ENCODE results near the gene C1orf174.

C1orf174 gene

DNA sequence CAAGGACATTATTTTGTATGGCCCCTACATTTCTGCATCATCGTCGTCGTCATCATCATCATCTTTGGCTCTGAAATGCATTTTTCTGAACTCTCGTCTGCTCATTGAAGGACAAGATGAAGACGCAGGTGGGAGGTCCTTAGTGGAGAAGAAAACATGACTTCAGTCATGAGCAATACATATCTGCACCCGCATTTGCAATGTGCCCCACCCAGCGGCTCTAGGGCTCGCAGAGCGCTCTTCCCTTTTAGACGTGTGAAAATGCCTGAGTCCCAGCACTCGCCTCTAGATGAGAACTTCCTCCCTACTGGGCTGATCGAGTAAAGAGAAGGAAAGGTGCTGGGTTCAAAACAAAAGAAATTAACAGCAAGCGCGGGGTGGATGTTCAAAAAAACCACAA is 10.1 kb downstream of the C1orf174 start:
- Histone ChIP-seq H3K9me3 (ENCODE audit: insufficient read depth, low read length) (no peaks in the 10 kb centered on the region), H3K9ac (ENCODE audit: low read length) (no peak overlapping the region), H3K4me1 (ENCODE audit: low read length) (peaks cover 8% of the 10 kb centered on the region; the same call in 1 of the 2 replicates), H3K4me3 (ENCODE audit: low read length) (no peak overlapping the region), H3K27ac (ENCODE audit: low read length) (no peak overlapping the region), H3K36me3 (replicated peaks; ENCODE audit: low read depth, low read length) (peaks cover 34% of the 10 kb centered on the region), H4K20me1 (ENCODE audit: insufficient read depth, low read length) (no peaks in the 10 kb centered on the region; the same call in none of the 2 replicates), H2AFZ (ENCODE audit: low read depth, low read length) (no peak overlapping the region), H3K4me2 (ENCODE audit: low read length) (no peak overlapping the region), H3K27me3 (ENCODE audit: low read depth, low read length) (no peaks in the 10 kb centered on the region), H3K79me2 (ENCODE audit: low read length) (peaks cover 22% of the 10 kb centered on the region)
- TF ChIP-seq, protein P1, sequence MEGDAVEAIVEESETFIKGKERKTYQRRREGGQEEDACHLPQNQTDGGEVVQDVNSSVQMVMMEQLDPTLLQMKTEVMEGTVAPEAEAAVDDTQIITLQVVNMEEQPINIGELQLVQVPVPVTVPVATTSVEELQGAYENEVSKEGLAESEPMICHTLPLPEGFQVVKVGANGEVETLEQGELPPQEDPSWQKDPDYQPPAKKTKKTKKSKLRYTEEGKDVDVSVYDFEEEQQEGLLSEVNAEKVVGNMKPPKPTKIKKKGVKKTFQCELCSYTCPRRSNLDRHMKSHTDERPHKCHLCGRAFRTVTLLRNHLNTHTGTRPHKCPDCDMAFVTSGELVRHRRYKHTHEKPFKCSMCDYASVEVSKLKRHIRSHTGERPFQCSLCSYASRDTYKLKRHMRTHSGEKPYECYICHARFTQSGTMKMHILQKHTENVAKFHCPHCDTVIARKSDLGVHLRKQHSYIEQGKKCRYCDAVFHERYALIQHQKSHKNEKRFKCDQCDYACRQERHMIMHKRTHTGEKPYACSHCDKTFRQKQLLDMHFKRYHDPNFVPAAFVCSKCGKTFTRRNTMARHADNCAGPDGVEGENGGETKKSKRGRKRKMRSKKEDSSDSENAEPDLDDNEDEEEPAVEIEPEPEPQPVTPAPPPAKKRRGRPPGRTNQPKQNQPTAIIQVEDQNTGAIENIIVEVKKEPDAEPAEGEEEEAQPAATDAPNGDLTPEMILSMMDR (IDR thresholded peaks at IDR 0.05; ENCODE audit: low read depth, low read length) = no peak
- TF ChIP-seq EZH2phosphoT487 (IDR thresholded peaks at IDR 0.05; ENCODE audit: low read depth) = no peak

DNA sequence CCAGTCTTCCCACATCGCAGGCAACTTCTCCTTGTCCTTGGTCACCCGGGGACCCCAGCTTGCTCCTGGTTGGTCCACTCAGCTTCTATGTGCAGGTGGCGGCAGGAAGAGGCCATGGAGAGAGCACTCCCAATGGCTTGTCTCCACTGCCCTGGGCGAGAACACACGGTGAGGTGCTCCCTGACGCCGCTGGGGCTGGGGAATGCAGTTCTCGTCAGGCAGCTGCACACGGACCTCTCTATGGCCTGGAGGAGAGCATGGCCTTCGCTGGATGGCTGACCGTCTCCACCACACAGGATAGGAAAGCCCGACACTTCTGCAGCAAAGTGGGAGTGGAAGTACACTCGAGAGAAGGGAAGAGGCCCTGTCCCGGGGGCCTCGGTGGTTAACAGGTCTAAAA is 11.8 kb downstream of the C1orf174 start:
- Histone ChIP-seq H2AFZ (ENCODE audit: low read depth, low read length) (no peak overlapping the region), H3K9me3 (ENCODE audit: insufficient read depth, low read length) (no peaks in the 10 kb centered on the region), H3K4me2 (ENCODE audit: low read length) (no peak overlapping the region), H3K36me3 (replicated peaks; ENCODE audit: low read depth, low read length) (peaks cover 31% of the 10 kb centered on the region), H3K79me2 (ENCODE audit: low read length) (peaks cover 7% of the 10 kb centered on the region; the same call in 1 of the 2 replicates), H4K20me1 (ENCODE audit: insufficient read depth, low read length) (no peaks in the 10 kb centered on the region), H3K4me1 (ENCODE audit: low read length) (peaks cover 5% of the 10 kb centered on the region; the same call in 1 of the 2 replicates), H3K27ac (ENCODE audit: low read length) (no peak overlapping the region), H3K27me3 (ENCODE audit: low read depth, low read length) (no peaks in the 10 kb centered on the region), H3K4me3 (ENCODE audit: low read length) (no peak overlapping the region), H3K9ac (ENCODE audit: low read length) (no peak overlapping the region)
- TF ChIP-seq, protein P1 (IDR thresholded peaks at IDR 0.05; ENCODE audit: low read depth, low read length) = no peak
- TF ChIP-seq EZH2phosphoT487 (IDR thresholded peaks at IDR 0.05; ENCODE audit: low read depth) = no peak

DNA sequence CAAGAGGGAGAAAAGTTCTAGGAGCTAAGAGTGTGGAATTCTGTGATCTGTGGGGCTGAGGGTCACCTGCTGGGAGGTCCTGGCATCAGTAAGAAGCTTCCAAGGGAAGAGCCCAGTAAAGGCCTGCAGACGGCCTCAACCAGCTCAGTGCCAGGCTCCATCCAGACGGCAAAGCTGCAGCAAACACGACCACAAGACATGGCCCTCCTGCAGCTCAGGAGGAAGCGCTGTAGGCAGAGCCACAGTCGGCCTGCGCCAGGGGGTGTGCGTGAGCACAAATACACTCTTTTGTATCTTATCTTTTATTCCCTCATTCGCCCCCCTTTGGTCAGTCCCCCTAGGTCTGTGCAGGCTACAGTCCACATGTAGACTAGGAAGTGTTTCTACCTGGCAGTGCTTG is 13.4 kb downstream of the C1orf174 start:
- H3K9me3 ChIP-seq (ENCODE audit: insufficient read depth, low read length) = no peaks in the 10 kb centered on the region
- no peaks in the 10 kb centered on the region for H3K79me2 ChIP-seq (ENCODE audit: low read length)
- TF ChIP-seq, protein P1 (IDR thresholded peaks at IDR 0.05; ENCODE audit: low read depth, low read length) = no peak
- TF ChIP-seq EZH2phosphoT487 (IDR thresholded peaks at IDR 0.05; ENCODE audit: low read depth) = no peak
- no peaks in the 10 kb centered on the region for H4K20me1 ChIP-seq (ENCODE audit: insufficient read depth, low read length)
- H2AFZ ChIP-seq (ENCODE audit: low read depth, low read length) = no peak overlapping the region
- H3K36me3 ChIP-seq (replicated peaks; ENCODE audit: low read depth, low read length) = peaks cover 28% of the 10 kb centered on the region
- H3K4me3 ChIP-seq (ENCODE audit: low read length) = no peak overlapping the region
- H3K27me3 ChIP-seq (ENCODE audit: low read depth, low read length) = no peaks in the 10 kb centered on the region
- H3K27ac ChIP-seq (ENCODE audit: low read length) = no peak overlapping the region
- no peak overlapping the region for H3K4me2 ChIP-seq (ENCODE audit: low read length)
- no peaks in the 10 kb centered on the region for H3K4me1 ChIP-seq (ENCODE audit: low read length)
- no peak overlapping the region for H3K9ac ChIP-seq (ENCODE audit: low read length)

DNA sequence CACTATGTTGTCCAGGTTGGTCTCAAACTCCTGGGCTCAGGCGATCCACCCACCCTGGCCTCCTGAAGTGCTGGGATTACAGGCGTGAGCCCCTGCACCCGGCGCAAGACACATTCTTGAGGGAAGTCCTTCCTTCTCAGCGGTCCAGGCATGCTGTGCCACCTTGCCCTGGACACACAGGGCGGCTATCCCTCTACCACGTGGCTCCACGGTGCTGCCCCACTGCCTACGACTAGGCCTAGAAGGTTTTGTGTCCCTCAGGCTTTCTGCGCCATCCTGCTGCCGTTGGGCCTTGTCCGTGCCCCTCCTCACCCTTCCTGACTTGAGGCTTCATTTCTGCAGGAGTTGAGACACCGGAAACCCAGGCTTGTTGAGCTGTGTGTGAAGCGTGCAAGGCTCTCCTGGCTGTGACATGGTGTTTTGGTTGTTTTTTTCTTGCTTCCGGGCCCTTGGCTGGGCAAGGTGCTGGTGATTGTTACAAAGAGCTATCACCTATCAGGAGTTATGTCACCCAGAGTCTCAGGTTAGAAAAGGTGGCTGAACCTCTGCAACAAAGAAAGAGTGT is 13.9 kb downstream of the C1orf174 start:
- H3K9ac ChIP-seq (ENCODE audit: low read length) = no peak overlapping the region
- H3K4me1 ChIP-seq (ENCODE audit: low read length) = no peaks in the 10 kb centered on the region
- H3K79me2 ChIP-seq (ENCODE audit: low read length) = no peaks in the 10 kb centered on the region
- no peak overlapping the region for H3K4me2 ChIP-seq (ENCODE audit: low read length)
- H2AFZ ChIP-seq (ENCODE audit: low read depth, low read length) = no peak overlapping the region
- no peaks in the 10 kb centered on the region for H3K27me3 ChIP-seq (ENCODE audit: low read depth, low read length)
- no peaks in the 10 kb centered on the region for H4K20me1 ChIP-seq (ENCODE audit: insufficient read depth, low read length)
- no peaks in the 10 kb centered on the region for H3K9me3 ChIP-seq (ENCODE audit: insufficient read depth, low read length)
- H3K4me3 ChIP-seq (ENCODE audit: low read length) = no peak overlapping the region
- H3K36me3 ChIP-seq (replicated peaks; ENCODE audit: low read depth, low read length) = peaks cover 28% of the 10 kb centered on the region
- TF ChIP-seq, protein P1 (IDR thresholded peaks at IDR 0.05; ENCODE audit: low read depth, low read length) = no peak
- no peak for TF ChIP-seq EZH2phosphoT487 (IDR thresholded peaks at IDR 0.05; ENCODE audit: low read depth)
- no peak overlapping the region for H3K27ac ChIP-seq (ENCODE audit: low read length)
